GM19351 (cell line): Measurements from ENCODE around the gene CASP3.
A peak's percentile ranks its signal among the peaks of the same experiment; 100 is the strongest.
"Not testable (repeated sequence)": the region's sequence is repeated elsewhere in the genome, so short reads cannot be mapped to it uniquely, and the experiment has no call there.

ENCODE experiments used
- ATAC-seq: cut with Tn5 transposase; IDR thresholded peaks from one replicate; pipeline ENCODE4 v1.9.1; 2021; ENCODE audit warnings: mild to moderate bottlenecking, moderate library complexity; ENCODE audit not compliant: unreplicated experiment

Gene CASP3

DNA sequence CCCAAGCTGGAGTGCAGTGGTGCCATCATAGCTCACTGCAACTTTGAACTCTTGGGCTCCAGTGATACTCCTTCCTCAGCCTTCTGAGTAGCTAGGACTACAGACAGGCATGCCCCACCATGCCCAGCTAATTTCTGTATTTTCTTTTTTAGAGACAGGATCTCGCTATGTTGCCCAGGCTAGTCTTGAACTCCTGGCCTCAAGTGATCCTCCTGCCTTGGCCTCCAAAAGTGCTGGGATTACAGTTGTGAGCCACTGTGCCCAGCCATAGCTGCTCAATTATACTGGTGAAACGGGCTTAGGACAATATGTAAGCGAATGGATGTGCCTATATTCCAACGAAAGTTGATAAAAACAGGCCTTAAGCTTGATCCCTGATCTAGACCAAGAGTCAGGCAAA is 13.1 kb downstream of the CASP3 start:
- ATAC-seq: no peak

DNA sequence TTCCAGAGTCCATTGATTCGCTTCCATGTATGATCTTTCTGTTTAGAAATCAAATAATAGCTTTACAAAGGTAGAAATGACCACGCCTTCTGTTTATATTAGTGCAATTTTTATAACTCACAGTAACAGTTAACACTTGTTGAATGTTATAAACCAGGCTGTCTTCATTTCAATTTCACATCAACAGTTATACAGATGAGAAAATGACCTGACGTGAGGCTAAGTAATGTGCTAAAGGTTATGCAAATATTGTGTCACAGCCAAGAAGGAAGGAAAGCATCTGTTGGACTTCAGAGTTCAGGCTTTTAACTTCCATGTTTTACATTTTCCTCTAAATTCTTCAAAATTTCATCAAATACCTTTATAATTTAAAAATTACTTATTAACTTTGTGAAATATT is 13.9 kb downstream of the CASP3 start:
- no peak for ATAC-seq

DNA sequence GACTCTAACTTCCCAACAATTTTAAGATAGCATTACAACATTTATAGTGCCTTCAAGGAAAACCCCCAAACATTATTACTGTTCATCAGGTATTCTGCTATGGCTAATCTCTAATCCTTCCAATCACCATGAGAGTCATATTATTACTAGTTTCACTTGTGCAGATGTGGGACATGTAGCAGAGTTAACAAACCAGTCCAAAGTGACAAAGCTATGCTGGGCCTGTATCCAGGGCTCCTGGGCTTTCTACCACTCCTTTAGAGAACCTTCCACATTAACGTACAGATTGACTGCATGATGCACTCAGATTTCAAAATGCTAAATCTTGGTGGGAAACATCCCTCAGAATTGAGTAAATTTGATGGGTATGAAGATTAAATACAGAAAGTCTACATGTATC is 16.4 kb downstream of the CASP3 start:
- ATAC-seq: no peak

DNA sequence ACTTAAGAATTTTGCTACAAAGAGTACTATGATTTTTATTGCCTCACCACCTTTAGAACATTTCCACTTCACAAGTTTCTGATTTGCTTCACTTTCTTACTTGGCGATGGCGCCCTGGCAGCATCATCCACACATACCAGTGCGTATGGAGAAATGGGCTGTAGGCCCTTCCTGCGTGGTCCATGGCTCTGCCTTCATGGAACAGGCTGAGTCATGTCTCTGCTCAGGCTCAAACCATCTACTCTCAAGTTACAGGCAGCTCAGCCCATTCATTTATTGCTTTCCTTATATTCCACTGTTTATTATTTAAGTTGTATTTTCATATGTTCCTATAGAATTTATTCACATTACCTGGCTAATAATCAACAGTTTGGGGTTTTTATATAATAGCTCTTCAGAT is 21.1 kb downstream of the CASP3 start:
- ATAC-seq: no peak

DNA sequence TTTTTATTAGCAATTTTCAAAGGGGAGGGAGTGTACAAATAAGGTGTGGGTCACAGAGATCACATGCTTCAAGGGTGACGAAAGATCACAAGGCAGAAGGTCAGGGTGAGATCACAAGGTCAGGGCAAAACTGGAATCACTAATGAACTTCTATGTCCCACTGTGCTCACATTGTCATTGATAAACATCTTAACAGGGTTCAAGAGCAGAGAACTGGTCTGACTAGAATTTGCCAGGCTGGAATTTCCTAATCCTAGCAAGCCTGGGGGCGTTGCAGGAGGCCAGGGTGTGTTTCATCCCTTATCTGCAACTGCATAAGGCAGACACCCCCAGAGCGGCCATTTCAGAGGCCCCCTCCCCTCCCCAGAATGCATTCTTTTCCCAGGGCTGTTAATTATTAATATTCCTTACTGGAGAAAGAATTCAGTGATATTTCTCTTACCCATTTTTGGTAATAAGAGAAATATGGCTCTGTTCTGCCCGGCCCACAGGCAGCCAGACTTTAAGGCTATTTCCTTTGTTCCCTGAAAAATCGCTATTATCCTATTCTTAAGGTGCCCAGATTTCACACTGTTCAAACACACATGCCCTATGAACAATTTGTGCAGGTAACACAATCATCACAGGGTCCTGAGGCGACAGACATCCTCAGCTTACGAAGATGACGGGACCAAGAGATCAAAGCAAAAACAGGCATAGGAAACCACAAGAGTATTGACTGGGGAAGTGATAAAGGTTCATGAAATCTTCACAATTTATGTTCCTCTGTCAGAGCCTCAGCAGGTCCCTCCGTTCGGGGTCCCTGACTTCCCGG is 23.3 kb downstream of the CASP3 start:
- ATAC-seq: not testable (repeated sequence)

DNA sequence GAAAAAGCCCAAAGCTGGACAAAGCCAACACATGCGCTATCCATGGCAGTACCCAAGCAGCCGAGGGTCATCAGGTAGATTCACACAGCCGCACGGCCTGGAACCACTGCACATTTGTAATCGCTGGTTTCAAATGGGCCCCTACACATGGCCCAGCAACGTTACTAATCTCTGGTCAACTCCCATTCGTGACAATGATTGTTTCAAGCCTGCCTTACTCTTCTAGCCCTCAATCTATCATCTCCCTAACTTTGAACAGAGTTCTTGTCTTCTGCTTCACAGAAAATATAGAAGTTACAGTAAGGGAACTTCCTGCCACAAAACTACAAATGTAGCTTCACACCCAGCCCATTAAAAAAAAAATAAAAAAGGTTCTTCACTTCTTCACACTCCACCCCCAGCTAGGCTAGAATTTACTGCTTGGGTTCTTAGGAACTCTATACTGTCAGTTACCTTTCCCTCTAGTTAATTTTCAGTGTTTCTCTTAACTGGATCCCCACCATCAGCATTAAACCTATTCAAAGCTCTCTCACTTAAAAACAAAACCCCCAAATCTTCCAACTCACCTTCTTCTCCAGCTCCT is 24.2 kb downstream of the CASP3 start:
- no peak for ATAC-seq

DNA sequence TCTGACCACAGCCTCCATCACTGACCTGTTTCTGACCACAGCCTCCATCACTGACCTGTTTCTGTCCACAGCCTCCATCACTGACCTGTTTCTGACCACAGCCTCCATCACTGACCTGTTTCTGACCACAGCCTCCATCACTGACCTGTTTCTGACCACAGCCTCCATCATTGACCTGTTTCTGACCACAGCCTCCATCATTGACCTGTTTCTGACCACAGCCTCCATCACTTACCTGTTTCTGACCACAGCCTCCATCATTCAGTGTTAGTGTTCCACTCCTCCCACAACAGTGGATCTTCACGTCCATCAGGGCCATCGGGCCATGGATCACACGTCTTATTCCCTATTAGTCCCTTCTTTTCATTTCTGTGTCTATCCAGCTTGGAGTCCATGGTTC is 24.7 kb downstream of the CASP3 start:
- ATAC-seq: not testable (repeated sequence)

DNA sequence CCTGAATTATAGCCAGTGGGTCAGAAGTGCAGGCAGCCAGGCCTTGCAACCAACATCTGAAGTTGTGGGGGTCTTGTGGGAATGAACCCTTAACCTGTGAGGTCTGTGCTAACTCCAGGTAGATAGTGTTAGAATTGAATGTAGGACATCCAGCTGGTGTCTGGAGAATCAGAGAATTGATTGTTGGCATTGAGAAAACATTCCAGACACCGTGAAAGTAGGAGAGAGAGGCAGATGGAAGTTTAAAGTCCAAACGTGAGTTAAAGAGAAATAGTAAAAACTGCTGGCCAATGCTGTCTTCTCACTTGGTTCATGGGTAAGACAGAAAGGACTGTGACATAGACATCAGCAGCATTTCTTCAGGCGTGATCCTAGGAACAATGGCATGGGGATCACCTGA is 27.7 kb downstream of the CASP3 start:
- no peak for ATAC-seq

DNA sequence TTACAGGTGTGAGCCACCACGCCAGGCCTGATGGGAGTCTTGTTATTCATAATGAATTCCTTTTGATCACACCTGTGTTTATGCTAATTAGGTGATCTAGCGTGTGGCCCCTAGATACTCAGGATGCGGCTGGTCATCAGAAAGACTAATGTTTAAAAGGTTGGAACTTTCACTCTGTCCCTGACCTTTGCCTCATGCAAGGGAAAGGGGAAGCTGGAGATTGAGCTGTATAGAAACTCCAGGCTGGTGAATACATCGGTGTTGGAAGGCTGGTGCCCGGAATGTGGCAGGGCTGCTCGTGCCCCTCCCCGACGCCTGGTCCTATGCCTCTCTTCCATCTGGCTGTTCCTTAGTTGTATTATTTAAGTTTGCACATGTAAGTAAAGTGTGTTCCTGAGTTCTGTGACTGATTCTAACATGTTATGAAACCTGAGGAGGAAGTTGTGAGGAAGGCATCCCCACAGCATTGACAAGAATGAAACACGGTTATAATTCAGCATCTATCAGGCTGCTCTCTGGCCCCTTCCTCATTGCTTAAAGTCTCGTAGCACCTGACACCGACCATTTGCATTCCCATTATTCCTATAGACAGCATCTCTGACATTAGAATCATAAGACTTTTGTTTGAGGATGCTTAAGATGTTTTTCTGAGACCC is 28.9 kb downstream of the CASP3 start:
- no peak for ATAC-seq

DNA sequence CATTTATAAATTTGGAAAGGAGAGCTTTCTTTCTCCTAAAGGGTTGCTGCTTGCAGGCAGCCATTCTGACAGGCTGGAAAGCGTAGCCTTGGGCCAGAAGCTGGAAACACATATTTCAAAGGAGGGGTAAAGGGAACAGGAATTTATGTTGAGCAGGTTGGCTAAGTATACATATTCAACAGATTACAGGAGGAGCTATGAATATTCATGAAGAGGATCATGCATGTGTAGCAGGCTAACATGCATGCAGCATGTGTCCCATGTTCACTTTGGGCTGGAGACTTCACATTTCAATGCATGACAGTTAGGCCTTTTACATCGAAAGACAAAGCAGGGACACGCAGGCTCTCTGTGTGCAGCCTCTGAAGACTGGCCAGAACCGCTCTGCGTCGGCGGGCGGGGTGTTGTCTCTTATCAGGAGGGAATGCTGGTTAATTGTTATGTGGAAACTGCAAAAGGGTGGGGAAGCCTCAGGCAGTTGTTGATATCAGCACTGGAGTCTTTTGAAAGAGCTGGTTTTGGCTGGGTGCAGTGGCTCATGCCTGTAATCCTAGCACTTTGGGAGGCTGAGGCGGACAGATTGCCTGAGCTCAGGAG is 31.5 kb downstream of the CASP3 start:
- ATAC-seq: no peak

DNA sequence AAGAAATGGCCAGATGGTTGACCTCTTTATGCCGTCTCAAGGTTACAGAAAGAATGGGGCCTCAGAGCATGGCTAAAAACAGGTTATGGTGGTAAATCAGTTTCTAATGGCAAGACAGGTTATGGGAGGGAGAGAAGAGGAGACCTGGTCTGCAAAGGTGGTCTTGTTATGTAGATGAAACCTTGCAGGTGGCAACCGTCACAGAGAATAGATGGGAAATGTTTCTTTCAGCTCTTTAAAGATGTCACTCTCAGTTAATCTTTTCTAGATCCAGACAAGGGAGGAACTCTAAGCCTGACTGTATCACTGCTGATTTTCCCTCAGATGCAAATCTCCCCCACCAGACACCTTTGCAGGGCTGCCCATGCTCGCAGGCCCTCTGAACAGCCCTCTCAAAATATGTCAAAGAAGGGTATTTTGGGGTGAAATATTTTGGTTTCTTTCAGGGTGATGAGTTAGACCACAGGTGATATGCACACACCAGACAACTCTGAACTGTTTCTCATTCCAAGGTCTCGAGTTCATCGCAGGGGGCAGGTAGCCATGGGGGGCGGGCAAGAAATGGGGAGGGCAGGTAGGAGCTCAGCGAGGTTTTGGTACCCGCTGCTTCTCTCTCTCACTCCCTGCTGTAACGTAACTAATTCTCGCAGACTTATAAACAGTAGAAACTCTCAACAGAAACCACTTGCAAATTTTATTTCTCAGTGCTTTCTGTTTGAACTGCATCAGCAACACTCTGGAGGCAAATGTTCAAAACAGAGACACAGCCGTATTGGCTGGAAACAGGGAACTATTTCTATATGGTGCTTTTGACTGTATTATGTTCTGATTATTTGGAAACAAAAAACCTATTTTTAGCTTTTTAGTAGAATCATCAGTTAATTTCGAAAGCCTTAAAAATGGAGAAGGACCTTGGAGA is 32.4 kb downstream of the CASP3 start:
- ATAC-seq: peak; percentile 84

DNA sequence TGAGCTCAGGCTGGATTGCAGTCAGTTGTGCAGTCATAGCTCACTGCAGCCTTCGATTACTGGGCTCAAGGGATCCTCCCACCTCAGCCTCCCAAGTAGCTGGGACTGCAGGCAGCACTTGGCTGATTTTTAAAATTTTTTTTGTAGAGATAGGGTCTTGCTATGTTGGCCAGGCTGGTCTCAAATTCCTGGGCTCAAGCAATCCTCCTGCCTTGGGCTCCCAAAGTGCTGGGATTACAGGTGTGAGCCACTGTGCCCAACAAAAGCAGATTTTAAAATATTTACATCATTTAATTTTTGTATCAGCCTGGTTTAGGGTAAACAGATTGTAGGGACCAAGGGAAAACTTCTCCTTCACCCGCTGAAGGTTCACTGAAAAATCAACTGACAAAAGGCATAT is 33.1 kb downstream of the CASP3 start:
- not testable (repeated sequence) for ATAC-seq

DNA sequence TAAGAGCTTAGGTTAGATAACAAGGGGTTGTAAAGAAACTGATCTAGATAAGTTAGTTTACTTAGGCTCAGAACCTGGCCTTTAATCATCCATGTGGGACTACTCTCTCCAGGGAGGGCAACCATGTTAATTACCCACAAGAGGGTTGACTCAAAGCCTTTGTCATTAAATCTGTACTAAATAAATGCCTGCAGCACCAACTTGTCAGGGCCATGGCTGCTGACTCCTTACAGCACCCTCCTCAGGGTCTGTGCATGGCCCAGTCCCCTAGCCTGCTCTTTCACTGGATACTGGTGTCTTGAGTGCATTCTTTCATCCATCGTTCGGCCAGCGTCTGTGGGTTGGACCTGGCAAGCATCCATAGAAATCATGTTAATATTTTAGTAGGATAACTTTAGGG is 34.7 kb downstream of the CASP3 start:
- ATAC-seq: no peak

DNA sequence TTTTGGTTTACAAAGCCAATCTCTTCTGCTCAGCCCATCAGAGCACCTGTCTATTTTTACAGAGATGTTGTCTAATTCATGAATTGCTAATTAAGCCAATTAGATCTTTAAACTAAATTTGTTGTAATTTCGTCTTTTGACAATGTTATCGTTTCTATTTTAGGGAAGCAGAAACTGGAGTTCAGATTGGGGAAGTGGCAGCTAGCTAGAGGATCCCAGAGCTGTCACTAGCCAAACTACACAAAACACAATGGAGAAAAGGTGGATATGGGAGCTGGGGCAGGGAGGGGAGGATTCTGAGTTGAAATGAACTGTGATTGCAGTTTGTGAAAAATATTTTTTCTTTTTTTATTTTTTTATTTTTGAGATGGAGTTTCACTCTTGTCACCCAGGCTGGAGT is 35.8 kb downstream of the CASP3 start:
- no peak for ATAC-seq

DNA sequence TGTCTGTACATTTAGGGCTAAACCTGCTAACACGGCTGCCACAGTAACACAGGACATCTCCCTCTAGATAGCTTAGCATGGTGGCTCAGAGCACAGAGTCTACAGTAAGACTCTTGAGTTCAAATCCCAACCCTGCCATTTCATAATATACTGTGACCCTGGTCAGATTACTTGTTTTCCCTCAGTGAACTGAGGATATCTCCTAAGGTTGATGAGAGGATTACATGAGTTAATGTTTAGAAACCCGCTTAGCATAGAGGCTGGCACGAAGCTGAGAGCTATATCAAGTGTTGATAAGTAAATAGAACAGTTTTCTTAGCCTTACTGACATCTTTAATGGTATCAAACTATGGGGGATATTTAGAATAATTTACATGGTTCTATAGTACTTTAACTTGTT is 37.2 kb downstream of the CASP3 start:
- no peak for ATAC-seq

DNA sequence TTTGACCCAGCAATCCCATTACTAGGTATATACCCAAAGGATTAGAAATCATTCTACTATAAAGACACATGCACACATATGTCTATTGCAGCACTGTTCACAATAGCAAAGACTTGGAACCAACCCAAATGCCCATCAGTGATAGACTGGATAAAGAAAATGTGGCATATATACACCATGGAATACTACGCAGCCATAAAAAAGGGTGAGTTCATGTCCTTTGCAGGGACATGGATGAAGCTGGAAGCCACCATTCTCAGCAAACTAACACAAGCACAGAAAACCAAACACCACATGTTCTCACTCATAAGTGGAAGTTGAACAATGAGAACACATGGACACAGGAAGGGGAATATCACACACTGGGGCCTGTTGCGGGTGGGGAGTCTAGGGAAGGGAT is 41.8 kb downstream of the CASP3 start:
- not testable (repeated sequence) for ATAC-seq

DNA sequence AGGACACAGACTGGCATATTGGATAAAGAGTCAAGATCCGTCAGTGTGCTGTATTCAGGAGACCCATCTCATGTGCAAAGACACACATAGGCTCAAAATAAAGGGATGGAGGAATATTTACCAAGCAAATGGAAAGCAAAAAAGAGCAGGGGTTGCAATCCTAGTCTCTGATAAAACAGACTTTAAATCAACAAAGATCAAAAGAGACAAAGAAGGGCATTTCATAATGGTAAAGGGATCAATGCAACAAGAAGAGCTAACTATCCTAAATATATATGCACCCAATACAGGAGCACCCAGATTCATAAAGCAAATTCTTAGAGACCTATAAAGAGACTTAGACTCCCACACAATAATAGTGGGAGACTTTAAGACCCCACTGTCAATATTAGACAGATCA is 46.4 kb downstream of the CASP3 start:
- not testable (repeated sequence) for ATAC-seq

DNA sequence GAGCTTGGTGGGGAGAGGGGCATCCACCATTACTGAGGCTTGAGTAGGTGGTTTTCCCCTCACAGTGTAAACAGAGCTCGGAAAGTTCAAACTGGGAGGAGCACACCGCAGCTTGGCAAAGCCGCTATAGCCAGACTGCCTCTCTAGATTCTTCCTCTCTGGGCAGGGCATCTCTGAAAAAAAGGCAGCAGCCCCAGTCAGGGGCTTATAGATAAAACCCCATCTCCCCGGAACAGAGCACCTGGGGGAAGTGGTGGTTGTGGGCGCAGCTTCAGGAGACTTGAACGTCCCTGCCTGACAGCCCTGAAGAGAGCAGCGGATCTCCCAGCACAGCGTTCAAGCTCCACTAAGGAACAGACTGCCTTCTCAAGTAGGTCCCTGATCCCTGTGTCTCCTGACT is 48.3 kb downstream of the CASP3 start:
- not testable (repeated sequence) for ATAC-seq

DNA sequence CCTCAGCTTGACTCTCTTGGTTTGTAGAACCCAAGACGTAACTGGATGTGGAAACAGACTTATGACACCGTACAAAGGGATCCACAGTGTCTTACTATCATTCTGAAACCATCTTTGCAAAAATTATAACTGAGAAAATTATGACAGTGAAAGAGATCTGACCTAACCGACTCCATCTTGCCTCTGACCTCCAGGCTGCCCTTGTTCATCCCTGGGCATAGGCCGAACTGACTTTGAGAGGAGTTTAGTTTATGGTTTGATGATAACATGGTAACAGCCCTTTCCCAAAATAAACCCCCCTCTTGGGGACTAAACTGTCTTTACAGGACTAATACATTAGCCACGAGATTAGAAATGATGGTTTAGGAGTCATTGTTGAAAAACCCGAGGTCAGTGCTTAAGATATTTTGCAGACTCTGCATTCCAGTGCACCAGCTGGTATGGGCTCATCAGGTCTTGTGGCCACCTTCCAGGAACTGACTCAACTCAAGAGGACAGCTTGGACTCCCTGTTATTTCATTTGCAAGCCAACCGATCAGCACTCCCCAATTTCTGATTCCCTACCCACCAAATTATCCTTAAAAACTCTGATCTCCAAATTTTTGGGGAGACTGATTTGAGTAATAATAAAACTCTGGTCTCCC is 49.6 kb downstream of the CASP3 start:
- ATAC-seq: no peak

DNA sequence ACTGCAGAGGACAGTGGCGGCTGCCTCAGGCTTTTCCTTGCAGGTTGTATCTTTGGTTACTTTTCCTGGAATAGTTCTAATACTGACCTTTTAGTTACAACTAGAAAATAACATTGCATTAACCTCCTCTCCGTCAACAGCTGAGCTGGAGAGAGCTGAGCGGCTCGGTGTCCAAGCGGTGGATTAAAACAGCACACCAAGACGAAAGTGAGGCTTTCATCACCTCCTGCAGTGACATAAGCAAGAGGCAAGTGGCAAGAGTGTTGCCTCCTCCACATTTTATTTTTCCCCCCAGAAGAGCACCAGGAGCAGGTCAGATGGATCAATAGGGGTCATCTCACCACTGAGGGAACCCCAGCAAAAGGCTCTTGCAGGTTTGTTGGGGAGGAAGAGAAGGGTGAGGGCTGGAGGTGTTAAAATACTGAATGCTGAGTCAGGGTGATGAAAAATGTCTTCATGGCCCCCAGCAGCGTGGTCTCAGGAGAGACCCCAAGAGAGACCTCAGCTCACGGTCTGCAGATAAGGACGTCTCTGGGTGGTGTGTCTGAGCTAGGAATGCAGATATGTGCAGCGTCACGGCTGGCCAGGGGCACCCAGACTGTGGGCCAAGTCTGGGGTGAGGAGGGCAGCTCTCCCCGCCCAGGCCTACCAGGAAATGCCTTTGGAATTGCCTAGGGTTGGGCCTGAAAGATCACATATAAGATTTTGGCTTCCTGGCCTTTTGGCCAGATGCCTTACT is 50.3 kb downstream of the CASP3 start:
- no peak for ATAC-seq
